WI38 (cell line): ENCODE measurements around the gene LRRC19.

Experiments used
- H3K4me3 ChIP-seq: 2 replicates; pipeline ENCODE4 v1.5.1; 2011; ENCODE audit warnings: low read depth, mild to moderate bottlenecking, control low read depth, low read length
- TF ChIP-seq, protein P1 (sequence below): IDR thresholded peaks from 2 replicates; pipeline ENCODE4 v1.5.1; 2012; ENCODE audit warnings: low read depth, mild to moderate bottlenecking, control low read depth, low read length

The LRRC19 gene

DNA sequence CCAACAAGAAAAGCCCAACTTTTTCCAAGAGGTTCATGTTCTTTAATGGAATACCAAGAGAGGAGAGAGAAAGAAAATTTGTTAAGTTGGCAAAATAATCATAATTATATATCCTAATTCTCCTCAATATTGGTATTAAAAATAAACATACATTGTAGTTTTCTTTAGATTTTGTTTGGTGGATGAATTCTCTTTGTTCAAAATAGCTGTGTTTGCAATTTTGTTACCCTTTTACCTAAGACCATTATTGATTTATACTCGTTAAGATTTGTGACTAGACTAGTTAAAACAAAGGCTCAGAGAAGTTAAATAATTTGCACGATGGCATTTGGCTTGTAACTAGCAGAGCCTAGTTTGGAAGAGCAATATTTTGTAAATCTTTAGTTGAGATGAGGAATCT, 9.7 kb downstream of the LRRC19 start:
- no peak overlapping the region for H3K4me3 ChIP-seq
- TF ChIP-seq, protein P1, sequence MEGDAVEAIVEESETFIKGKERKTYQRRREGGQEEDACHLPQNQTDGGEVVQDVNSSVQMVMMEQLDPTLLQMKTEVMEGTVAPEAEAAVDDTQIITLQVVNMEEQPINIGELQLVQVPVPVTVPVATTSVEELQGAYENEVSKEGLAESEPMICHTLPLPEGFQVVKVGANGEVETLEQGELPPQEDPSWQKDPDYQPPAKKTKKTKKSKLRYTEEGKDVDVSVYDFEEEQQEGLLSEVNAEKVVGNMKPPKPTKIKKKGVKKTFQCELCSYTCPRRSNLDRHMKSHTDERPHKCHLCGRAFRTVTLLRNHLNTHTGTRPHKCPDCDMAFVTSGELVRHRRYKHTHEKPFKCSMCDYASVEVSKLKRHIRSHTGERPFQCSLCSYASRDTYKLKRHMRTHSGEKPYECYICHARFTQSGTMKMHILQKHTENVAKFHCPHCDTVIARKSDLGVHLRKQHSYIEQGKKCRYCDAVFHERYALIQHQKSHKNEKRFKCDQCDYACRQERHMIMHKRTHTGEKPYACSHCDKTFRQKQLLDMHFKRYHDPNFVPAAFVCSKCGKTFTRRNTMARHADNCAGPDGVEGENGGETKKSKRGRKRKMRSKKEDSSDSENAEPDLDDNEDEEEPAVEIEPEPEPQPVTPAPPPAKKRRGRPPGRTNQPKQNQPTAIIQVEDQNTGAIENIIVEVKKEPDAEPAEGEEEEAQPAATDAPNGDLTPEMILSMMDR, result no peak

DNA sequence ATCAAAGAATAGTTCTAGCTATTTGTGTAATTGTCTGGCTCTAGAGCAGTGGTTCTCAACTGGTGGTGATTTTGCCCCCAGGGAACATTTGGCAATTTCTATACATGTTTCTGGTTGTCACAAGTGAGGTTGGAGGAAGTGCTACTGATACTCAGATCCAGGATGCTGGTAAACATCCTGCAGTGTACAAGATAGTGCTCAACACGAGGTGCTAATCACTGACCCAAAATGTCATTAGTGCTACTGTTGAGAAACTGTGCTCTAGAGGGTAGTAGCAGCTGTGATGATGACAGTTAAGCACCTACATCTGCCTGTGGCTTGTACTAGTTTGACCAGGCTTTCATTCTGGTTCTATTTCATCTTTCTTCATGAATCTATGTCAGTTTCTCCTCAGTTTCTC, 22.1 kb downstream of the LRRC19 start:
- no peak overlapping the region for H3K4me3 ChIP-seq
- TF ChIP-seq, protein P1, result no peak

DNA sequence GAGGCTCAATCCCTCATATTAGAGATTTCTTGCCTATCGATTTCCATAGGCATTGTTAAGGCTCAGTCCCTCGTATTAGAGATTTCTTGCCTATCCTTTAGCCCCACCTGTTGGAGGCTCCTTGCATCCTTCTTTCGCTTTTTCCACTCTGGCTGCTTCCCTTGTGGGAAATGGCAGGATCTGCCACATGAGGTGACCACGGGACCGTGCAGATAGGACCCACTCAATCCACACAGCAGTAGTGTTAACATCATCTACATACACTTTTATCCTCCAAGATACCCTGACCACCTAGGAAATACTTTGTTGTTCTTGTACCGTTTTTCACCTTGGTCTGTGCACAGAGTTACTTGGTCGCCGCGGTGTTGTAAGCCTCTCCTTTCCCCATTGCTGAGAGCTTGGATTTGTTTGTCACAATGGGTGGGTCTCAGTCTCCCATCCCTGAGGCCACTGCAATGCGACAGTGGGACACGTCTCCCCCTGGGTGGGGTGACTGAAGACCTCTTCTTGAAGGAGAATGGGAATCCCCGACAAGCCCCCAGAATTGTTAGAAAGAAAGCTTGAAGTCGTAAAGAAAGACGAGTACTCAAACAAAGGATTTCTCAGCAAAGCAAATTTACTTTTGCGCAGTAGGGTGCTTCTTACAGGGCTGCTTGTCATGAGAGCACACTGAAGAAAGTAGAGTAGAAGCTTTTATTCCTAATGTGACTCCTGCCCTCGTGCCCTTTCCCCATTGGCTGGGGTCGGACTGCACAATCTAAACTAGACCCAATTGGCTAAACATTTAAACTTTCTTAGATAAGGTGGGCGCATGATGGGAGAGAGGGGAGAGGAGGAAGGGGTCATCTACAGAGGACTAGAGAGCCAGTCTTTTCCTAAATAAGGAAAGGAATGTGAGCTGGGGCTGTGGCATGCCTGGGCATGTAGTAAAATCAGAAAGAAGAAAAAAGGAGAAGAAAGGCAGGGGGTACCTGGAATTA, 29.5 kb downstream of the LRRC19 start:
- H3K4me3 ChIP-seq, result no peak overlapping the region

DNA sequence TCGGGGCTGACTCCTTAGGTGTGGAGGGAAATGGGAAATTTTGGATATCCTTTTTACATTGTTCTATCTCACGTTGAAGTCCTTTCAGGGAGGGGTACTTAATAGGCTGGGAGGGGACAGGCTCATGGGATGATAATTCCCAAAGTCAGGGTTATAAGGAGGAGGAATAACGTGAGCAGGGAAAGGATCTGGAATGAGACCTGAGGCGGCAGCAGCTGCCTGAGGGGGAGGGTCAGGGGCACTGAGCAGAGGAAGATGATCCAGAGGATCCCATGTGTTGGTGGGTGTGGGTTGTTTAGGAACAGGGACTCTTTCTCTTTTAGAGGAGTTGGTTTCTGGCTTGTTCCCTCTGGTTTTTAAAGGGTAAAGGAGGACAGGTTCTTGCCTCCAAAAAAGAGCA, 30.5 kb downstream of the LRRC19 start:
- TF ChIP-seq, protein P1, result no peak
- H3K4me3 ChIP-seq, result no peak overlapping the region

More for the DNA sequence above, 29.5 kb downstream of the LRRC19 start:
- TF ChIP-seq, protein P1, result peak; percentile 34

DNA sequence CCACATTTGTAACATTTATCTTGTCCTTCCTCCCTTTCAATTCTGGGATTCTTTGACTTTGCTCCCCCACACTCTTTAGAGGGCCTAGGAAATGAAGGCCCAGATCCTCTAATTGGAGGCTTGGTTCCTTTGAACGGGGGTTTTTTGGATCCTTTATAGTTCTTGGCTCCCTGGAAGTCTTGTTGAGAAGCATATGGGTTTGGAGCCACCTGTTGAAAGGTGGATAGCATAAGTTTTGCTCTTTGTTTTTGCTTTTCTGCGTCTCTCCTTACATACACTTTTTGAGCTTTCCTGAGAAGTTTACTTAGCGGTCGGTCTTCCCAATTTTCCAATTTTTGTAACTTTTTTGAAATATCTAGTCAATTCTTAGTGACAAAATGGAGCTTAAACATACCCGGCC, 31.5 kb downstream of the LRRC19 start:
- H3K4me3 ChIP-seq, result no peak overlapping the region
- TF ChIP-seq, protein P1, result no peak

DNA sequence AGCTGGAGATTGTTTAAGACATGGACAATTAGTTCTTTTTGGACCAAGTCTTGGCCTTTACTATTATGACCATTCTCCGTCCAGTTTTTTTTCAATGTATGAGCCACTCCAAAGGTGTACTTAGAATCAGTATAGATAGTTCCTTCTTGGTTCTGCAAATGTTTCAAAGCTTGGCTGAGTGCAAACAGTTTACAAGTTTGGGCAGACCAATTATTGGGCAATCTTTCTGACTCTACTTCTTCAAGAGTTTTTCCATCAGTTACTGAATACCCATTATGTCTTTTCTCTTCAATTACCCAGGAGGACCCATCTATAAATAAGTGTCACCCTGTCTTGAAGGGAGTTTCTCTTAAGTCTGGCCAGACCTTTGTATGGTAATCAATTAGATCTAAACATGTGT, 33.8 kb downstream of the LRRC19 start:
- TF ChIP-seq, protein P1, result no peak

DNA sequence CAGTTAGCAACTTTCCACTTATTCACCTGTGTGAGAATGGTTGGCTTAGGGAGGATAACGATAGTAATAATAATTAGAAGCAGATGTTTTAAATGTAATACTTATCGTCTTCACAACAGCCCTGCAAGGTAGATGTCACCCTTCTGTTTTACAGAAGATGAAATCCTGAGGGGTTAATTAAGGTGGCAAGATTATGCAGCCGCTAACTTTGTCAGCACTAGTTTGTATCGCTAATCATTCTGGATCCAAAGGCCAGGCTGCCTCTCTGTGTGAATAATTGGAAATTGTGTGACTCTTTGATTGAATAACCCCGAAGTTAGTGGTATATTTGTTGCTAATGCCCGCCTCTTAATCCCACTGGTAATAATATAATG, 48.6 kb downstream of the LRRC19 start:
- TF ChIP-seq, protein P1, result no peak
- peak overlapping the region; percentile 78 for H3K4me3 ChIP-seq

More for the DNA sequence above, 33.8 kb downstream of the LRRC19 start:
- no peak overlapping the region for H3K4me3 ChIP-seq
